AG09309 (cell line): Measurements from ENCODE around the gene CCDC61.

Experiments used
- DNase-seq: peaks from one replicate; pipeline ENCODE4 v3.0.0-alpha.2; 2010; ENCODE audit warnings: low read depth
- H3K4me3 ChIP-seq: 2 replicates; pipeline ENCODE4 v1.5.1; 2011; ENCODE audit warnings: mild to moderate bottlenecking, low read depth, low read length, moderate library complexity; ENCODE audit not compliant: control insufficient read depth
- CTCF ChIP-seq: IDR thresholded peaks from 2 replicates; pipeline ENCODE4 v1.5.1; 2011; ENCODE audit warnings: mild to moderate bottlenecking, low read depth, low read length, inconsistent platforms; ENCODE audit not compliant: insufficient read depth, control insufficient read depth; ENCODE audit errors: missing control alignments

Gene CCDC61

GRCh38 chr19:45973553-45974338 lies 21.5 kb upstream of the CCDC61 start, which contains the start of gene NOVA2:
NOVA2 (minus strand) TSS chr19:45973865; CDS start chr19:45973351, 514 bp downstream.
- no peak for DNase-seq
- no peak for TF ChIP-seq CTCF
- H3K4me3 ChIP-seq = no peak within 1 kb of the TSS

GRCh38 chr19:45975306-45976070 lies 19.8 kb upstream of the CCDC61 start:
- no peak overlapping the region for H3K4me3 ChIP-seq
- TF ChIP-seq CTCF = no peak
- DNase-seq = no peak

- no peak for TF ChIP-seq CTCF
- H3K4me3 ChIP-seq = no peak overlapping the region
- no peak for DNase-seq
Observed at GRCh38 chr19:45976178-45976577, 19.1 kb upstream of the CCDC61 start.

GRCh38 chr19:45978156-45978555 lies 17.1 kb upstream of the CCDC61 start:
- DNase-seq = no peak
- no peak for TF ChIP-seq CTCF
- H3K4me3 ChIP-seq = no peak overlapping the region

GRCh38 chr19:45981350-45981749 lies 13.9 kb upstream of the CCDC61 start:
- no peak for TF ChIP-seq CTCF
- H3K4me3 ChIP-seq = no peak overlapping the region
- no peak for DNase-seq

- no peak for TF ChIP-seq CTCF
- DNase-seq = no peak
- H3K4me3 ChIP-seq = no peak overlapping the region
Observed at GRCh38 chr19:45985321-45985720, 9.9 kb upstream of the CCDC61 start.
